ENCODE results near the gene PCDHA12. TPM values are rescaled to one million over a fixed set of nuclear protein-coding genes. Genes with fewer than 3 reads are reported as not detected.

PCDHA12 gene
- total and polyA plus RNA-seq, 11 donors: 0.08 to 0.97 (median 0.09) TPM; not detected in 7

DNA sequence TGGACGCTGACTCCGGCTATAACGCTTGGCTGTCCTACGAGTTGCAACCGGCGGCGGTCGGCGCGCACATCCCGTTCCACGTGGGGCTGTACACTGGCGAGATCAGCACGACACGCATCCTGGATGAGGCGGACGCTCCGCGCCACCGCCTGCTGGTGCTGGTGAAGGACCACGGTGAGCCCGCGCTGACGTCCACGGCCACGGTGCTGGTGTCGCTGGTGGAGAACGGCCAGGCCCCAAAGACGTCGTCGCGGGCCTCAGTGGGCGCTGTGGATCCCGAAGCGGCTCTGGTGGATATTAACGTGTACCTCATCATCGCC is 2.1 kb downstream of the PCDHA12 start:
- no peak for ATAC-seq
- Histone ChIP-seq H3K9me3 (peaks cover 0 to 44% (median 11%) of the 10 kb centered on the region in 12 donors), H3K27ac (no peak overlapping the region), H3K36me3 (no peaks in the 10 kb centered on the region), H3K4me3 (no peak overlapping the region), H3K27me3 (peaks cover 0 to 90% (median 30%) of the 10 kb centered on the region in 9 donors), H3K4me1 (no peaks in the 10 kb centered on the region)
- no peak for DNase-seq
- 34 to 44% (median 40%) methylated on average over 5 to 37 of the region's 37 CpGs for WGBS, 4 donors
- no peak for TF ChIP-seq POLR2A (IDR thresholded peaks at IDR 0.05)
- TF ChIP-seq, protein P1, sequence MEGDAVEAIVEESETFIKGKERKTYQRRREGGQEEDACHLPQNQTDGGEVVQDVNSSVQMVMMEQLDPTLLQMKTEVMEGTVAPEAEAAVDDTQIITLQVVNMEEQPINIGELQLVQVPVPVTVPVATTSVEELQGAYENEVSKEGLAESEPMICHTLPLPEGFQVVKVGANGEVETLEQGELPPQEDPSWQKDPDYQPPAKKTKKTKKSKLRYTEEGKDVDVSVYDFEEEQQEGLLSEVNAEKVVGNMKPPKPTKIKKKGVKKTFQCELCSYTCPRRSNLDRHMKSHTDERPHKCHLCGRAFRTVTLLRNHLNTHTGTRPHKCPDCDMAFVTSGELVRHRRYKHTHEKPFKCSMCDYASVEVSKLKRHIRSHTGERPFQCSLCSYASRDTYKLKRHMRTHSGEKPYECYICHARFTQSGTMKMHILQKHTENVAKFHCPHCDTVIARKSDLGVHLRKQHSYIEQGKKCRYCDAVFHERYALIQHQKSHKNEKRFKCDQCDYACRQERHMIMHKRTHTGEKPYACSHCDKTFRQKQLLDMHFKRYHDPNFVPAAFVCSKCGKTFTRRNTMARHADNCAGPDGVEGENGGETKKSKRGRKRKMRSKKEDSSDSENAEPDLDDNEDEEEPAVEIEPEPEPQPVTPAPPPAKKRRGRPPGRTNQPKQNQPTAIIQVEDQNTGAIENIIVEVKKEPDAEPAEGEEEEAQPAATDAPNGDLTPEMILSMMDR (IDR thresholded peaks at IDR 0.05): no peak
- intact Hi-C loops (cut with DNase I): loop anchor here in 1 of 10 donors (10.0 kb wide), 1 partner anchor 168 kb away; no protein-coding TSS in a partner anchor

DNA sequence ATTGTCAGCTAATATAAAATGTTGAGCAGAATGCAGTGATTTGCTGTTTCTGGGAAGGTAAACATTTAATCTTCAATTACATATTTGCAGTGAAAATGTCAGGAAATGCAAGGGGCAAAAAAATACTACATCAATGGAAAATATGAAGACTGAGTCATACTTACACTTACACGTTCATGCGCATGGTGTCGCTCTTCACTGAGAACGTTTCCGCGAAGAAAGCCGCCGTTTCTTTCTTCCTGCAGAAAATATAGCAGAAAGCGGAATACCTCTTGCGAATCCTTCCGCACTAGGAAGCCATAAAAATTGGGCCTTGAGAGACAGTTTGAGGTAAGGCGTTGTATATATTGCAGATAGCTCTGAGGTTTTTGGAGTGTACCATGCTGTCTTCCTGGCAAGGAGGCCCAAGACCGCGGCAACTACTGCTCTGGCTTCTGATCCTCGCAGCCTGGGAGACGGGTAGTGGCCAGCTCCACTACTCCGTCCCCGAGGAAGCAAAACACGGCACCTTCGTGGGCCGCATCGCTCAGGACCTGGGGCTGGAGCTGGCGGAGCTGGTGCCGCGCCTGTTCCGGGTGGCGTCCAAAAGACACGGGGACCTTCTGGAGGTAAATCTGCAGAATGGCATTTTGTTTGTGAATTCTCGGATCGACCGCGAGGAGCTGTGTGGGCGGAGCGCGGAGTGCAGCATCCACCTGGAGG is 6.9 kb downstream of the PCDHA12 start, which contains the start of gene PCDHA13:
Gene PCDHA13, plus strand, starts transcription at position 236 of the 702 bp plus-strand sequence. Its CDS starts 145 bp downstream, at position 381.
- WGBS, 4 donors: 8 to 10% (median 9%) methylated on average over 31 to 35 of the region's 35 CpGs
- H3K4me3 ChIP-seq: peak within 1 kb of the TSS in 4 of 12 donors; percentile 12 to 31 (median 18)
- H3K27me3 ChIP-seq: peaks cover 0 to 70% (median 20%) of the 10 kb centered on the region in 9 donors
- peaks cover 0 to 41% (median 15%) of the 10 kb centered on the region in 12 donors for H3K9me3 ChIP-seq
- DNase-seq (no peak), ATAC-seq (no peak)
- H3K27ac ChIP-seq: no peak within 1 kb of the TSS
- no peaks in the 10 kb centered on the region for H3K36me3 ChIP-seq
- TF ChIP-seq POLR2A (IDR thresholded peaks at IDR 0.05): no peak
- TF ChIP-seq, protein P1 (IDR thresholded peaks at IDR 0.05): peak in 4 of 12 donors; percentile 15 to 41 (median 34)
- H3K4me1 ChIP-seq: no peaks in the 10 kb centered on the region
- intact Hi-C loops (cut with DNase I): loop anchor here in 1 of 10 donors (10.0 kb wide), 1 partner anchor 163 kb away; no protein-coding TSS in a partner anchor

GRCh38 chr5:140882591-140882899 is 7.4 kb downstream of the PCDHA12 start:
- ATAC-seq: no peak
- H3K27me3 ChIP-seq: peaks cover 0 to 65% (median 15%) of the 10 kb centered on the region in 9 donors
- peaks cover 0 to 39% (median 12%) of the 10 kb centered on the region in 12 donors for H3K9me3 ChIP-seq
- no peak overlapping the region for H3K27ac ChIP-seq
- TF ChIP-seq POLR2A (IDR thresholded peaks at IDR 0.05): no peak
- TF ChIP-seq, protein P1 (IDR thresholded peaks at IDR 0.05): no peak
- DNase-seq: no peak
- intact Hi-C loops (cut with DNase I): loop anchor here in 1 of 10 donors (10.0 kb wide), 1 partner anchor 162 kb away; no protein-coding TSS in a partner anchor
- no peaks in the 10 kb centered on the region for H3K36me3 ChIP-seq
- 16 to 24% (median 18%) methylated on average over 12 of the region's 12 CpGs for WGBS, 4 donors
- H3K4me1 ChIP-seq: no peaks in the 10 kb centered on the region
- H3K4me3 ChIP-seq: peak overlapping the region in 3 of 12 donors; percentile 16 to 31 (median 19)

DNA sequence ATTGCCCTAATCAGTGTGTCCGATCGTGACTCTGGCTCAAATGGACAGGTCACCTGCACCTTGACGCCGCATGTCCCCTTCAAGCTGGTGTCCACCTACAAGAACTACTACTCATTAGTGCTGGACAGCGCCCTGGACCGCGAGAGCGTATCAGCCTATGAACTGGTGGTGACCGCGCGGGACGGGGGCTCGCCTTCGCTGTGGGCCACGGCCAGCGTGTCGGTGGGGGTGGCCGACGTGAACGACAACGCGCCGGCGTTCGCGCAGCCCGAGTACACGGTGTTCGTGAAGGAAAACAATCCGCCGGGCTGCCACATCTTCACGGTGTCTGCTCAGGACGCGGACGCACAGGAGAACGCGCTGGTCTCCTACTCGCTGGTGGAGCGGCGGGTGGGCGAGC is 8.3 kb downstream of the PCDHA12 start:
- peaks cover 0 to 36% (median 12%) of the 10 kb centered on the region in 12 donors for H3K9me3 ChIP-seq
- TF ChIP-seq, protein P1 (IDR thresholded peaks at IDR 0.05): no peak
- TF ChIP-seq POLR2A (IDR thresholded peaks at IDR 0.05): no peak
- H3K27ac ChIP-seq: no peak overlapping the region
- 33 to 49% (median 45%) methylated on average over 20 to 41 of the region's 41 CpGs for WGBS, 4 donors
- H3K36me3 ChIP-seq: no peaks in the 10 kb centered on the region
- H3K27me3 ChIP-seq: peaks cover 0 to 57% (median 13%) of the 10 kb centered on the region in 9 donors
- no peak for ATAC-seq
- H3K4me1 ChIP-seq: no peaks in the 10 kb centered on the region
- no peak for DNase-seq
- no peak overlapping the region for H3K4me3 ChIP-seq
- intact Hi-C loops (cut with DNase I): loop anchor here in 1 of 10 donors (10.0 kb wide), 1 partner anchor 161 kb away; no protein-coding TSS in a partner anchor
